Astrocyte of the spinal cord (primary cell): ENCODE data around the gene ATP7B.
A peak's percentile ranks its signal among the peaks of the same experiment; 100 is the strongest.

ENCODE experiments used
- DNase-seq: peaks from one replicate; pipeline ENCODE4 v3.0.0; 2011; ENCODE audit warnings: low read depth, low spot score
- H3K4me3 ChIP-seq: 2 replicates; pipeline ENCODE4 v1.5.1; 2011; ENCODE audit warnings: low read depth, mild to moderate bottlenecking, low read length, moderate library complexity
- CTCF ChIP-seq: IDR thresholded peaks from 2 replicates; pipeline ENCODE4 v1.5.1; 2012; ENCODE audit warnings: low read depth, mild to moderate bottlenecking, low read length, inconsistent platforms
- in situ Hi-C: cut with HindIII; loops from 2 replicates; pipeline ENCODE4 v1.10.0; 2017; ENCODE audit warnings: low sequenced_read_pairs

Gene ATP7B

DNA sequence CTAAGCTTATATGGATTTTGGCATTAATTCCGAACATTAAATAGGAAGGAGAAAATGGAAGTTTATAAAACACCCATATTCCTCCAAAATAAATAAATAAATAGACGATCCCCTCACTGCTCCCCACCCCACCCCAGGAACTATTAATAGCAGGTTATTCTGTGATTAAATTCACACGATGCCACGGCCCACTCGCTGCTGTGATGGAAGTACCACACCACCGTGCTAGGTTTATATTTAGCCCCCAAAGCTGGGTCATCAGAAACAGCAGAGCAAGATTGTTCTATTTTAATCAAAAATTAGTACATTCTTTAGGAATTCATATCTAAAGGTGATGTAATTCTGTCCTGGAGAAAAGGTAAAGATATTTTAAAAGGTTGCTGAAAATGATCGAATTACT lies 84.1 kb downstream of the ATP7B start:
- in situ Hi-C loops = no loop called here
- TF ChIP-seq CTCF = no peak
- no peak for DNase-seq
- H3K4me3 ChIP-seq = no peak overlapping the region

DNA sequence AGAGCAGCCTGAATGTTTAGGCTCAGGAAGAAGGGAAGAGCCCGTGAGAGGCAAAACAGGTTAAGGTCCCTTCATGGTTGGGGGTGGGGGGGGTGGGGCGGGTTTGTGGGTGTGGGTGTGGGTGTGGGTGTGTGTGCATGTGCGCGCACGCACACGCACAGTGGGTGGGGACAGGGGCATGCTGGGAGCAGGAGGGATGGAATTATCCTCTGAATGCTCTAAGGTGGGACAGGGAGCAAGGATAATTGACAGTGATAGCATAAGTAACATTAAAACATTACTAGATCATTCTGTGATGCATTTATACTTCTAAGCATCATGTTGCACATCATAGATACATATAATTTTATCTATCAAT lies 84.7 kb downstream of the ATP7B start:
- H3K4me3 ChIP-seq = no peak overlapping the region
- TF ChIP-seq CTCF = no peak
- DNase-seq = no peak
- in situ Hi-C loops = no loop called here

DNA sequence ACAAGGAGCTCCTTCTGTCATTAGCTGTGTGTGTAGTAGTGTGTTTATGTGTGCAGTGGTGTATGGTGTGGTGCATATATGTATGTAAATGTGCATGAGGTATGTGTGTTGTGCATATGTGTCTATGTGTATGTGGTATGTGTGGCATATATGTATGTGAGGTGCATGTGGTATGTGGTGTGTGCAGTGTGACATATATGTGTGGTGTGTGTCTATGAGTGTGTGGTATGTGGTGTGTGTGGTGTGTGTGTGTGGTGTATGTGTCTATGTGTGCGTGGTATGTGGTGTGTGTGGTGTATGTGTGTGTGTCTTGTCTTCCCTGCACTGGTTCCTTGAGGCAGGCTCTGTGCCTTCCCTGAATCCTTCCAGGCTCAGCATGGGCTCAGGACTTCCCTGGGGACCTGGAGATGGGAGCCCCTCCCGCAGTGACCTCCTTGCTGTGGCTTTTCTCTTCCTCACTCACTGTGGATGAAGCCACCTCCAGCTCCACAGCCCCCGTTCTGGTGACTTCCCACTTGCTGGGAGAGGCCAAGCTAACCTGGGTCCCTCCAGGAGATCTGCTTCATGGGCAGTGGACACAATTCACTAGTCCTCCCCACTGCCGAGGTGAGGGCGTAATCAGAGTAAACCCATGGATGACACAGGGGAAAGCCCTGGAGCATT lies 85.3 kb downstream of the ATP7B start:
- DNase-seq = no peak
- H3K4me3 ChIP-seq = no peak overlapping the region
- in situ Hi-C loops = no loop called here
- no peak for TF ChIP-seq CTCF

DNA sequence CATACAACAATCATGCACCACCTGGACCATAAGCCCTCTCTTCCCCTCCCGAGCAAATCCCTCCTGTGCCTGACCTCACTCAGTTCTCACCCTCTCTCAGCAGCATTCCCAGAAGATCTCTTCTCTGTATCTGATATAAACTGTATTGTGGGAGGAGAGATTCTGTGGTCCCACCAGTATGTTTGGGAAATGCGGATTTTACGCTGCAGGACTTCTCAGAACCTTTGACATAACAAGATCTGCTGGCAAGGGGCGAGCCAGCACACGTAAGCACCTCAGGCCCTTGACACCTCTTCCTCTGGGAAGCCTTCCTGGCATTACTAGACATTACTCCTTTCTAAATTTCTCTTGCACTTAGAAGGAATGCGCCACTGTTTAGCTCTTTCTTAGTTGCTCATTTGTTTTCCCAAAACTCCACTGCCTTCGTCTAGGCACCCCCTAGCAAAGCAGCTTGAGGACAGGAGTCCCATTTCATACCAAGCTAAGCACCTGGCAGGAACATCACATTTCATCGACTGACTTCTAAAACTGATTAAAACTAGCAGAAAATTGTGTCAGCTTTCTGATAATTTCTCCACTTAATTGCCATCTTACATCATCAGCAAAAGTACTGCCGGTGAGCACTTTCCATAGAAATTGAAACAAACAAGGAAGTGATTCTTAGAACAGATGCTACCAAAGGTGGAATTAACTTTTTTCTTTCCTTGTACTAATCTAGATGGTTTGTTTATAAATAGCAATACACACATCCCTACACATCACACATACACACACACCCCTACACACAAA lies 86.3 kb downstream of the ATP7B start:
- in situ Hi-C loops = no loop called here
- DNase-seq = no peak
- TF ChIP-seq CTCF = no peak
- no peak overlapping the region for H3K4me3 ChIP-seq

- no peak overlapping the region for H3K4me3 ChIP-seq
- in situ Hi-C loops = no loop called here
- DNase-seq = no peak
- TF ChIP-seq CTCF = peak; percentile 33
Measured at GRCh38 chr13:51923983-51924539, 87.2 kb downstream of the ATP7B start.

DNA sequence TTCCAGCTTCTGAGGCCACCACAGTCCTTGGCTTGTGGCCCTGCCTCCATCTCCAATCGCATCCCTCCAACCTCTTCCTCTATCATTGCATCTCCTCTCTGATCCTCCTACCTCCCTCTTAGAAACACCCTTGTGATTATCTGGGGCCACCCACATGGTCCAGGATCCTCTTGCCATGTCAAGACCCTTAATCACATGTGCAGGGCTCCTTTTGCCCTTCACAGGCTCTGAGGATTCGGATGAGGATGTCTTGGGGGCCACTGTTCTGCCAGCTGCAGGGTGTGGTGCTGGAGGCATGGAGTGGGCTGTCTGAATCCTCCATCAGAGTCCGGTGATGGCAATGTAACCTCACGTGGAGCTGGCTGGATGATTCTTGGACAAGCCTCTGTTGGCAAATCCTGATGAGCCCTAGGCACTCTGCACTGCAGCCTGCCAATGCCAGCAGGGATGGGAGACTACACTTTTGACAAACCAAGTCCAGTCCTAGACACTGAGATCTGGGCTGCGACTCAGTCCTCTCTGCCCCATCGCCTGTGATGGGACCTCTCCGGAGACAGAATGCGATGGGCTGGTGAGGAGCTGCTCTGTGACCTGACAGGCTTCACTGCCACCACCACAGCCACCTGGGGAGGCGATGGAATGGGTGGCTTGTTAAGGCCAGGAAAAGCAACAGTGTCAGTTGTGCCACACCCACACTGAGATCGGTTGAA lies 88.3 kb downstream of the ATP7B start:
- no peak overlapping the region for H3K4me3 ChIP-seq
- DNase-seq = no peak
- in situ Hi-C loops = no loop called here
- TF ChIP-seq CTCF = no peak
